A673 (cell line): ENCODE measurements around the gene MTF2. TPM values are rescaled to one million over a fixed set of nuclear protein-coding genes. Genes with fewer than 3 reads are reported as not detected.

Experiments
- BruUV-seq: library from RNA; stranded (reverse); fragments of 400-500 nt; replicated peaks from 2 replicates; lab custom pipeline; 2021; lab: Mats Ljungman, UMichigan
- CTCF ChIA-PET: fragments of 300-600 bp; sonication (Branson Sonifier 250); formaldehyde crosslinking; loops from one replicate; lab custom pipeline; 2022; ENCODE audit warnings: antibody characterized with exemption; lab: Charles Lee
- POLR2A ChIA-PET: fragments of 300-600 bp; sonication (Branson Sonifier 250); formaldehyde crosslinking; loops from one replicate; lab custom pipeline; 2022; ENCODE audit warnings: antibody characterized with exemption; ENCODE audit not compliant: low non-redundant PET; lab: Charles Lee
- DNase-seq: peaks from one replicate; pipeline ENCODE4 v3.0.0-alpha.2; 2015; ENCODE audit warnings: low spot score
- H3K27ac ChIP-seq: fragments of 200-600 bp; sonication (generic); 2 replicates; pipeline ENCODE4 v1.5.1; 2016; ENCODE audit warnings: mixed run types, low read depth, mild to moderate bottlenecking, mixed read lengths, antibody characterized with exemption, low read length; ENCODE audit not compliant: poor library complexity, severe bottlenecking
- H3K27me3 ChIP-seq: fragments of 200-600 bp; sonication (generic); replicated peaks from 2 replicates; pipeline ENCODE4 v1.6.1; 2017; ENCODE audit warnings: mixed run types, low read depth, mild to moderate bottlenecking, mixed read lengths, antibody characterized with exemption, low read length; ENCODE audit not compliant: insufficient read depth, poor library complexity
- H3K36me3 ChIP-seq: fragments of 200-600 bp; sonication (generic); 2 replicates; pipeline ENCODE4 v1.6.1; 2016; ENCODE audit warnings: mixed run types, mild to moderate bottlenecking, mixed read lengths, antibody characterized with exemption, low read length; ENCODE audit not compliant: insufficient read depth, poor library complexity, severe bottlenecking
- H3K4me1 ChIP-seq: fragments of 200-600 bp; sonication (generic); 2 replicates; pipeline ENCODE4 v1.6.1; 2017; ENCODE audit warnings: mixed run types, mild to moderate bottlenecking, mixed read lengths, antibody characterized with exemption, low read length; ENCODE audit not compliant: insufficient read depth, poor library complexity, severe bottlenecking
- H3K4me3 ChIP-seq: fragments of 200-600 bp; sonication (generic); 2 replicates; pipeline ENCODE4 v1.5.1; 2016; ENCODE audit warnings: low read depth, mixed run types, mild to moderate bottlenecking, mixed read lengths, low read length; ENCODE audit not compliant: poor library complexity, severe bottlenecking
- H3K9me3 ChIP-seq: fragments of 200-600 bp; sonication (generic); 2 replicates; pipeline ENCODE4 v1.6.1; 2016; ENCODE audit warnings: mixed run types, low read depth, mild to moderate bottlenecking, mixed read lengths, antibody characterized with exemption, low read length; ENCODE audit not compliant: poor library complexity, severe bottlenecking
- CTCF ChIP-seq: fragments of 300-800, 200-600 bp; sonication (generic); conservative IDR thresholded peaks from 2 replicates; pipeline ENCODE4 v1.5.1; 2017; ENCODE audit warnings: low read depth, mild to moderate bottlenecking, antibody characterized with exemption, low read length, moderate library complexity, mixed read lengths
- EZH2 ChIP-seq: fragments of 200-600 bp; sonication (generic); IDR thresholded peaks from 2 replicates; pipeline ENCODE4 v1.6.1; 2017; ENCODE audit warnings: borderline replicate concordance, low read depth, mild to moderate bottlenecking, mixed read lengths, antibody characterized with exemption, low read length; ENCODE audit not compliant: poor library complexity, severe bottlenecking
- intact Hi-C: fragments of 100-400 bp; cut with micrococcal nuclease; formaldehyde crosslinking; loops from one replicate; pipeline ENCODE4 v1.10.0; 2022; ENCODE audit not compliant: unreplicated experiment
- total RNA-seq: library from RNA; stranded (reverse); gene quantifications from 2 replicates; pipeline ENCODE4 v1.2.3, GENCODE V29; 2021

MTF2 gene
- total RNA-seq, 1 experiment from 2014 or later: 68.5 TPM

GRCh38 chr1:93132638-93133037 lies 53.6 kb downstream of the MTF2 start:
- intact Hi-C loops: no loop called here
- H3K36me3 ChIP-seq: peaks cover 54% of the 10 kb centered on the region
- H3K9me3 ChIP-seq: no peaks in the 10 kb centered on the region
- H3K4me1 ChIP-seq: no peaks in the 10 kb centered on the region
- H3K27me3 ChIP-seq: no peaks in the 10 kb centered on the region
- ChIA-PET CTCF (interaction anchor here (0.6 kb wide), 1 partner anchor 60 kb away, joined by 3 read pairs; no protein-coding TSS in a partner anchor), POLR2A (no interaction called here)
- H3K27ac ChIP-seq: no peak overlapping the region
- TF ChIP-seq EZH2: no peak
- no peak for TF ChIP-seq CTCF
- no TSS peak for BruUV-seq
- H3K4me3 ChIP-seq: no peak overlapping the region
- no peak for DNase-seq

DNA sequence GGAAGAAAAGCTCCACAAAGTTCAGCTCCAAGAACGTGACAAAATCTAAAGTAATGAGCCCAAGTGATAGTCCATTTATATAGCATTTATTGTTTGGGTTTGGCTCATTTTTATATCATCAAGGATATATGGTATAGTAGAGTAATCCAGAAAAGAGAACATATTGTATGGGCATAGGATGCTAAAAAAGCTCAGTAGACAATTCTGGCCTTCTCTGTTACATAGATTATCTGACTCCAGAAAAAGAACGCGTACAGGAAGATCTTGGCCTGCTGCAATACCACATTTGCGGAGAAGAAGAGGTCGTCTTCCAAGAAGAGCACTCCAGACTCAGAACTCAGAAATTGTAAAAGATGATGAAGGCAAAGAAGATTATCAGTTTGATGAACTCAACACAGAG lies 57.4 kb downstream of the MTF2 start:
- ChIA-PET CTCF (no interaction called here), POLR2A (no interaction called here)
- no peaks in the 10 kb centered on the region for H3K9me3 ChIP-seq
- intact Hi-C loops: no loop called here
- TF ChIP-seq EZH2 (no peak), CTCF (no peak)
- no TSS peak for BruUV-seq
- no peak overlapping the region for H3K27ac ChIP-seq
- H3K27me3 ChIP-seq: no peaks in the 10 kb centered on the region
- no peak for DNase-seq
- no peaks in the 10 kb centered on the region for H3K4me1 ChIP-seq
- peaks cover 61% of the 10 kb centered on the region for H3K36me3 ChIP-seq
- no peak overlapping the region for H3K4me3 ChIP-seq

DNA sequence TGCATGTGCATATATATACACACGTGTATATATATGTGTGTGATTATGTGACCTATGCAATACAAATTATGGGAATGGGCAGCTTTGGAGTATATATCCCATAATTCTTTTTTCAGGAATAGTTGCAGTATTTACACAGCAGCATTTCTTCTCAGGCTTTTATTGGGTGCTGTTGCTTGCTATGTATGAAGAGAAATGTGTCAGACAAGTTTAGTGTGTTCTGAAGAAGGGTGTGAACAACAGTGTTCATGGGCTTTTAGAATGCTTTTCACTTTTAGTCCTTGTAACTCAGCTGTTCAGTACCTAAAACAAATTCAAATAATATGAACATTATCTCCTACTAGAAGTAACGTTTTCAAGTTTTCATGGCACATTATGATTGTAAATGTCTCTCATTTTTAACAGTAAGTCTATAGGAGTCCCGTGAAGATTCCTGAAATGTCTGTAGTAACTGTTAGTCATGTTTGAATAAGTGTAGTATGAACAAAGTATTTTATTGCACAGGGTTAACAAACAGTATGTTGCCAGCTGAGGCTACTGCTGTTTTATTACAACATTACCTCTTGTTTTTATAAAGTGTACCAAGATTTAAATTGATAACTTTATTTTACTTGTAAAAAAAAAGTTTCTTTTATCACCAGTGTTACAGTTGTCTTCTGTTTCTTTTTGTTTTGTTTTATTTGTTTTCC lies 58.7 kb downstream of the MTF2 start:
- no peak overlapping the region for H3K4me3 ChIP-seq
- intact Hi-C loops: no loop called here
- no TSS peak for BruUV-seq
- CTCF ChIA-PET: no interaction called here
- no peak for DNase-seq
- POLR2A ChIA-PET: no interaction called here
- no peaks in the 10 kb centered on the region for H3K4me1 ChIP-seq
- no peaks in the 10 kb centered on the region for H3K9me3 ChIP-seq
- H3K36me3 ChIP-seq: peaks cover 66% of the 10 kb centered on the region
- TF ChIP-seq CTCF (no peak), EZH2 (no peak)
- no peak overlapping the region for H3K27ac ChIP-seq
- no peaks in the 10 kb centered on the region for H3K27me3 ChIP-seq
